Endometrium (tissue), 2 donors: ENCODE results near the gene PLCXD1.
A peak's percentile ranks its signal among the peaks of the same experiment; 100 is the strongest.
"Not testable (repeated sequence)": the region's sequence is repeated elsewhere in the genome, so short reads cannot be mapped to it uniquely, and the experiment has no call there.

Experiments used
- FAIRE-seq: peaks from 2 replicates; lab custom pipeline; 2012; peaks lifted over from hg19 to GRCh38; lab: Jason Lieb, UNC
- donor health status: control.
- donor health status: control.

Gene PLCXD1, protein sequence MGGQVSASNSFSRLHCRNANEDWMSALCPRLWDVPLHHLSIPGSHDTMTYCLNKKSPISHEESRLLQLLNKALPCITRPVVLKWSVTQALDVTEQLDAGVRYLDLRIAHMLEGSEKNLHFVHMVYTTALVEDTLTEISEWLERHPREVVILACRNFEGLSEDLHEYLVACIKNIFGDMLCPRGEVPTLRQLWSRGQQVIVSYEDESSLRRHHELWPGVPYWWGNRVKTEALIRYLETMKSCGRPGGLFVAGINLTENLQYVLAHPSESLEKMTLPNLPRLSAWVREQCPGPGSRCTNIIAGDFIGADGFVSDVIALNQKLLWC

DNA sequence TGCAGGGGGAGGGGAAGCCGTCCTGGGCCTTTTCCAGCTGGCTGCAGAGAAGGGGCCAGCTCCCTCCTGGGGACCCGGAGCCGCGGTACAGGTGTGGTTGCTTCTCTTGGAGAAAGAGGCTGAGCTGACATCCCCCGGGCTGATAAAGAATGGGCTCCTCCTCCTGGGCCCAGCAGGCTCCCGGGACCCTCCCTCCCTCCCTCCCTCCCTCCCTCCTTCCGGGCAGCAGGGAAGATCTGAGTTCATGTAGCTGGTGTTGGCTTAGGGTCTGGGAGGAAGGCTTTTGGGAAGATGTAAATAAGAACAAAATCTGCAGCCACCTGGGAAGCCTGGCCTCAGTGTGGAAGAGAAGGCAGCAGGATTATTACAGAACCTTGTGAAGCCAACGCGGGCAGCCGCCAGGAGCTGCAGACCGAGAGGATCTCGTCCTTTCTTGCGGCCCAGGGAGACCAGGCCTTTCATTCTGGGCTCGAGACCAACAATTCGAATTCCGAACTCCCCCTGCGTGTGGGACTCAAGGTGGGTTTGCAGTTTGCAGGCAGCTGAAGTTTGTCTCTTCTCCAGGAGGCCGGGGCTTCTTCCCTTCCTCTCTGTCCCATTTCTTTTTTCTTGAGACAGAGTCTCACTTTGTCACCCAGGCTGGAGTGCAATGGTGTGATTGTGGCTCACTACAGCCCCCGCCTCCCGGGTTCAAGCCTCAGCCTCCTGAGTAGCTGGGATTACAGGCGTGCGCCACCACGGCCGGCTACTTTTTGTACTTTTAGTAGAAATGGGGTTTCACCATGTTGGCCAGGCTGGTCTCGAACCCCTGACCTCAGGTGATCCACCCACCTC lies at the start of gene PLCXD1:
TSS of gene PLCXD1 (plus strand) at position 216 of the 834 bp plus-strand sequence. CDS start 2,807 bp downstream, outside the sequence.
- no peak for FAIRE-seq

DNA sequence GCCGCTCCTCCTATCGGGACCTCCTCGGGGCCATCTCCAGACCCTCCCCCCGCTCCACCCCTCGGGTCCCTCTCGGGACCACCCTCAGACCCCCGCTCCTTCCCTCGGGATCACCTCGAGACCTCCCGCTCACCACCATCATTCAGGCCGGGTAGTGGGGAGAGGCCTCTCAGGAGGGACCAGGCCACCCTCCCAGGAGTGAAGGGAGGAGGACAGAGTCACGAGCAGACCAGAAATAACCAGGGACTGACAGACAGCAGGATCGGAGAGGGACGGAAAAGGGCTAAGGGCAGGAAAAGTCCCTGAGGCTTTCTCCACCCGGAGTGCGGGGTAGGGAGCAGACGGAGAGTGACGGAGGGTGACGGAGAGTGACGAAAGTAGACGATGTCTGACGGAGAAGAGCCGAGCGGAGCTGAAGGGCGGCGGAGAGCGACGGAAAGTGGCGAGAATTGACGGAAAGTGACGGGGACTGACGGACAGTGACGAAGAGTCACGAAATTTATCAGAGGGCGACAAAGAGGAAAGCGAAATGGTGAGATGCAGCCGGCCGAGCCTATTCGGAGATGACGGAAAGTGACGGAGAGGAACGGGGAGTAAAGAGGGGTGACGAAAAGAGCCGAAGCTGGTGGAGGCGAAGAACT lies 49.4 kb upstream of the PLCXD1 start:
- peak; percentile 99 for FAIRE-seq

DNA sequence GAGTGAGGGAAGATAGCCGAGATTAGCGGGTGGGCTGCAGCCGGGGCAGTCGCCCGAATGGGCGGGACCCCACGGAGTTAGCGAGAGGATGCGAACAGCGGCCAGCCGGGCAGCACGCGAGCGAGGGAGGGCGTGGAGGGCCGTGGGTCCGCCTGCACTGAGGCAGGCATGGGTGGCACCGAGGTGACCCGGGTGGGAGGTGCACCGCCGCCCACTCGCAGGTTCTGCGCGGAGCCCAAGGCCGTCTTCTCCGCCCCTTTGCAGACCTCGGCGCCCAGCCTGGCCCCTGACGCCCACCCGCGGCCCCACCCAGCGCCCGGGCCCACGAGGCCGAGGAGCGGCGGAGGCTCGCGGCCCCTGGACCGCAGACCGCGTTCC lies 48.9 kb upstream of the PLCXD1 start:
- not testable (repeated sequence) for FAIRE-seq

DNA sequence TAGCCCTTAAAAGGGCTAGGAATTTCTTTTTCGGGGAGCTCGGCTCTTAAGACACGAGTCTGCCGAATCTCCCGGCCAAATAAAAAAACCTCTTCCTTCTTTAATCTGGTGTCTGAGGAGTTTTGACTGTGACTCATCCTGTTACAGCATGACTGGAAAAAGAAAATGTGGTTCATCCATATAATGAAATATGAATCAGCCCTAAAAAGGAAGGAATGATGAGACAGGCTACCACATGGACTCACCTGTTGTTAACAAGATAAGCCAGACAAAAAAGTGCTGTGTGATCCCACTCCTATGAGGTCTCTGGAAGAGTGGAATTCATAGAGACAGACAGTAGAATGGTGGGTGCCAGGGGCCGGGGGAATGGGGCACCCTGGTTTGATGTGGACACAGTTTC lies 45.0 kb upstream of the PLCXD1 start:
- not testable (repeated sequence) for FAIRE-seq

DNA sequence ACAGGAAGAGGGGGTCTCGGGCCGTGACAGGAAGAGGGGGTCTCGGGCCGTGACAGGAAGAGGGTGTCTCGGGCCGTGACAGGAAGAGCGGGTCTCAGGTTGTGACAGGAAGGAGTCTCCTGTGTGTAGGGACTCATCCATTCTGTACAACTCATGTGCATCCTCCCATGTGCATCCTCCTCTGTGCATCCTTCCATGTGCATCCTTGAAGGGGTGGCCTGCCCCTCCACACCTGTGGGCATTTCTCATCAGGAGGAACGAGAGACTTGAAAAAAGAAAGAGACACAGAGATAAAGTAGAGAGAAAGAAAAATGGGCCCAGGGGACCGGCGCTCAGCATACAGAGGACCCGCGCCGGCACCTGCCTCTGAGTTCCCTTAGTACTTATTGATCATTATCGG lies 30.2 kb upstream of the PLCXD1 start:
- FAIRE-seq, result no peak

DNA sequence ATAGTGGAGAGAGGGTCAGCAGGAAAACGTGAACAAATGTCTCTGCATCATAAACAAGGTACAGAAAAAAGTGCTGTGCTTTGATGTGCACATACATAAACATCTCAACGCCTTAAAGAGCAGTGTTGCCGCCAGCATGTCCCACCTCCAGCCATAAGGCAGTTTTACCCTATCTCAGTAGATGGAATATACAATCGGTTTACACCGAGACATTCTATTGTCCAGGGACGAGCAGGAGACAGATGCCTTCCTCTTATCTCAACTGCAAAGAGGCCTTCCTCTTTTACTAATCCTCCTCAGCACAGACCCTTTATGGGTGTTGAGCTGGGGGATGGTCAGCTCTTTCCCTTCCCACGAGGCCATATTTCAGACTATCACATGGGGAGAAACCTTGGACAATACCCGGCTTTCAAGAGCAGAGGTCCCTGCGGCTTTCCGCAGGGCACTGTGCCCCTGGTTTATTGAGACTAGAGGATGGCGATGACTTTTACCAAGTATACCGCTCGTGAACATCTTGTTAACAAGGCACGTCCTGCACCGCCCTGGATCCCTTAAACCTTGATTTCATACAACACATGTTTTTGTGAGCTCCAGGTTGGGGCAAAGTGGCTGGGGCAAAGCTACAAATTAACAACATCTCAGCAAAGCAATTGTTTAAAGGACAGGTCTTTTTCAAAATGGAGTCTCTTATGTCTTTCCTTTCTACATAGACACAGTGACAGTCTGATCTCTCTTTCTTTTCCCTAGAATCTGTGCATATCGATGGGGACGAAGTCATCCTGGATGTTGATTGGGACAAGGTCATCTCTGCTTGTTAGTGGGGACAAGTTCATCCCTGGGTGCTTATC lies 29.6 kb upstream of the PLCXD1 start:
- FAIRE-seq, result not testable (repeated sequence)

DNA sequence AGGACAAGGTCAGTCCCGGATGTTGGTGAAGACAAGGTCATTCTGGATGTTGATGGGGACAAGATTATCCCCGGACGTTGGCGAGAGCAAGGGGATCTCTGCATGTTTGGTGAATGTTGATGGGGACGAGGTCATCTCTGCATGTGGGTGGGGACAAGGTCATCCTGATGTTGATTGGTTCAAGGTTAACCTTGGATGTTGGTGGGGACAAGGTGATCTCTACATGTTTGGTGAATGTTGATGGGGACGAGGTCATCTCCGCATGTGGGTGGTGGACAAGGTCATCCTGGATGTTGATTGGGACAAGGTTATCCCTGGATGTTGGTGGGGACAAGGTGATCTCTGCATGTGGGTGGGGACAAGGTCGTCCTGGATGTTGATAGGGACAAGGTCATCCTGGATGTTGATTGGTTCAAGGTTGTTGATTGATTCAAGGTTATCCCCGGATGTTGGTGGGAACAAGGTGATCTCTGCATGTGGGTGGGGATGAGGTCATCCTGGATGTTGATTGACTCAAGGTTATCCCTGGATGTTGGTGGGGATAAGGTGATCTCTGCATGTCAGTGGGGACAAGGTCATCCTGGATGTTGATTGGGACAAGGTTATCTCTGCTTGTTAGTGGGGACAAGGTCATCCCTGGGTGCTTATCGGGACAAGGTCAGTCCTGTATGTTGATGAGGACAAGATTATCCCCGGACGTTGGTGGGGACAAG lies 28.8 kb upstream of the PLCXD1 start:
- FAIRE-seq, result no peak

DNA sequence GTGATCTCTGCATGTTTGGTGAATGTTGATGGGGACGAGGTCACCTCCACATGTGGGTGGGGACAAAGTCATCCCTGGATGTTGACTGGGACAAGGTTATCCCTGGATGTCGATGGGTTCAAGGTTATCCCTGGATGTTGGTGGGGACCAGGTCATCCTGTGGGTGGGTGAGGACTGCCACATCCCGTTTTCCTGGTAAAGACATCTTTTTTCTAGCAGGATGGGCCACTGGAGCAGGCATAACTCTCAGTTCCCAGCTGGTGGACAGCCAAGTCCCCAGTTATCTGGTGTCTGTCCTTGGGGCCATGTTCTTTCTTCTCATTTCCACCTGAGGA lies 28.3 kb upstream of the PLCXD1 start:
- no peak for FAIRE-seq

DNA sequence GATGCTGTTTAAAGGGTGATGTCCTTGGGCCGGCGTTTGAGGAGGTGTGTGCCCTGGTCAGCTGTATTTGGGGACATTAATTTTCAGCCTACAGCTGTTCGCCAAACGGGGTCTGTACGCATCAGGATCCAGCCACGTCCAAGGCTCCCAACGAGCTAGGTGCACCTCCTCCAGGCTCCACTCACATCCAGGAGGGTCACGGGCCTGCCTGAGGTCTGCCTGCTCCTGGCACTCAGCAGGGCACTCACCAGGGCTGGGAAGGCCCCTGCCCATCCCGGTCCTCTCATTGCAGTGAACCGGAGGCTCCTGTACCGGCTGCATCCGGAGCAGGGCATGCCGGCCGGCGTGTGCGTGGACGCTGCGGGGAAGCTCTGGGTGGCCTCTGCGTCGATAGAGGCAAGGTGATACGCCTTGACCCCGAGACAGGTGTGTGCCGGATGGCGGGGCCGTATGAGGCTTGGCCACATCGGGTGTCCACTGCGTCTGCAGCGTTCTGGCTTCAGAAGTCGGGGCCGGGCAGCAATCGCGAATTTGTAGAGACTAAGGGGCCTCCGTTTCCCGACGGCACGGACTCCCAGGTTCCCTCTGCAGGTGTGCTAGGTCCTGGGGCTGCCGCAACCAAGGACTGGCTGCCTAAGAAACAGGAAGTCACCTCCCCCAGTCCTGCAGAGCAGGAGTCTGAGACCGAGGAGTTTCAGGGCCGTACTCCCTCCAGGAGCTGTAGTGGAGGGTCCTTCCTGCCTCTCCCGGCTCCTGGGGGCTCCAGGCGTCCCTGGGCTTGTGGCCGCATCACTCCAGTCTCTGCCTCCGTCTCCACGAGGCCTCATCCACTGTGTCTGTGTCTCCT lies 27.5 kb upstream of the PLCXD1 start:
- FAIRE-seq, result no peak

DNA sequence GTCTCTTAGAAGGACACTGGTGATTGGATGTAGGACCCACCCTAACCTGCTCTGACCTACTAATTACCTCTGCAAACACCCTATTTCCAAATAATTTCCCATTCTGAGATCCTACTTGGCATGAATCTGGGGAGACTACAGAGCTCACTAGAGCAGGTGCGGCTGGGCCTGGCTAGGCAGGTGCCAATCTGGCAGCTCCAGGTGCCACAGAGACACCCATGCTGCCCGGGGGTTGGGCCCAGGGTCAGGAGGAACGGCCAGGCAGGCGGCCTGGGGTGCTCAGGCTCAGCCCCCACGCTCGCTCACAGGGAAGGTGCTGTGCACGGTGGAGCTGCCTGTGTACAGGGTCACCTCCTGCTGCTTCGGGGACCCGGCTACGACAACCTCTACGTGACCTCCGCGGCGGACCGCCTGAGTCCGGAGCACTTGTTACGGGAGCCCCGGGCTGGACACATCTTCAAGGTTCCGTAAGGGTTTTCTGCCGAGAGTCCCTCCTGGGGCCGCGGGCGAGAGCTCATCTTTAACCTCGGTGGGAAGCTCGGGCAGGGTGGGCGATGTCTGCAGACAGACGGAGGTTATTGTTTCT lies 26.5 kb upstream of the PLCXD1 start:
- no peak for FAIRE-seq

DNA sequence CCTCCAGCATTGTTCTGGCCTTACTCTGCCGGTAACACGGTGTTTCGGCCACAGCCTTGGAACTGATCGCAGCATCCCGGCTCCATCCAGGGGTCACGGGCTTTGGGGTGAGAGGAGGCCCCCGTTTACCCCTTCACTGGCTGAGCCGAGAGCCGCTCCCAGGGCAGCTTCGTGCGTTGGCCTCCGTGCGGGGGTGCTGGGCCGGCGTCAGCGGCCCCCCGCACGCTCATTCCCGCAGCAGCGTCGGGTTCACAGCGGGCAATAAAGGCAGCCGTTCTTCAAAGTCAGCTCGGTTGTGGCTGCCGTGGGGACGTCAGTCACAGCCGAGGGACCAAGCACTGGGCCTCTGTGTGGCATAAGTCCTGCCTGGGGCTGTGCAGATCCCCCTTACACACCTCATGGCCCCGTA lies 25.3 kb upstream of the PLCXD1 start:
- no peak for FAIRE-seq

DNA sequence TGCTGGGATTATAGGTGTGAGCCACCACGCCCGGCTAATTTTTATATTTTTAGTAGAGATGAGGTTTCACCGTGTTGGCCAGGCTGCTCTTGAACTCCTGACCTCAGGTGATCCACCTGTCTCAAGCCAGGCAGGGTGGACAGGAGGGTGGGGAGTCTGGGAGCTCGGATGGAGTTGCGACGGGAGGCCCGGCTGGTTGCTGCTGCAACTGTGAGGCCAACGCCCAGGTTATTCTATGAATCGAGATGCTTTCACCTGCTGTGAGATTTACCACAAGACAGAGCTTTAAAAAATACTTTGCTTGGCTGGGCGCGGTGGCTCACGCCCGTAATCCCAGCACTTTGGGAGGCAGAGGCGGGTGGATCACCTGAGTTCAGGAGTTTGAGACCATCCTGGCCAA lies 24.1 kb upstream of the PLCXD1 start:
- FAIRE-seq, result not testable (repeated sequence)

DNA sequence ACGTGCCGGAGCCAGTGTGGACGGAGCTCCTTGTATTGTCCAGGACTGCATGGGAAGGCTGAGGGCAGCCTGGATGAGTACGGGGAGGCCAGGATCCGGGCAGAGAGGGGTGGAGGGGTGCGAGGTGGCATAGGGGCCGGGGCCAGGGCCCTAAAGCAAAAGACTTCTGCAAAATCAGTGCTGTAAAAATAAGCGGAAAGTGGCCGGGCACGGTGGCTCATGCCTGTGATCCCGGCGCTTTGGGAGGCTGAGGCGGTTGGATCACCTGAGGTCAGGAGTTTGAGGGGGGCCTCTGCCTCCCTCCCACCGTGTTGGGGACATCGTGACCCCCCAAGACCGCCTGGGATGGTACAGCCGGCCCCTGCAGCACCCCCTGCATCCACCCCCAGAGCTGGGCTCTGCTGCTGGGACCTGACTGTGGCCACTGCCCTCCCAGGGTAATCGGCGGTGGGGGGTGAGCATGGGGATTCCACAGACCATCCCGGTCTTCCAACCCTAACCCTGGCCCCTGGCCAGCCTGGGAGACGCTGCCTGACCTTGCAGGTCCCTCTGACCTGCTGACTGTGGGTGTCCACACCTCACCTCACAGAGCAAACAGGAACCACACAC lies 23.4 kb upstream of the PLCXD1 start:
- FAIRE-seq, result no peak

DNA sequence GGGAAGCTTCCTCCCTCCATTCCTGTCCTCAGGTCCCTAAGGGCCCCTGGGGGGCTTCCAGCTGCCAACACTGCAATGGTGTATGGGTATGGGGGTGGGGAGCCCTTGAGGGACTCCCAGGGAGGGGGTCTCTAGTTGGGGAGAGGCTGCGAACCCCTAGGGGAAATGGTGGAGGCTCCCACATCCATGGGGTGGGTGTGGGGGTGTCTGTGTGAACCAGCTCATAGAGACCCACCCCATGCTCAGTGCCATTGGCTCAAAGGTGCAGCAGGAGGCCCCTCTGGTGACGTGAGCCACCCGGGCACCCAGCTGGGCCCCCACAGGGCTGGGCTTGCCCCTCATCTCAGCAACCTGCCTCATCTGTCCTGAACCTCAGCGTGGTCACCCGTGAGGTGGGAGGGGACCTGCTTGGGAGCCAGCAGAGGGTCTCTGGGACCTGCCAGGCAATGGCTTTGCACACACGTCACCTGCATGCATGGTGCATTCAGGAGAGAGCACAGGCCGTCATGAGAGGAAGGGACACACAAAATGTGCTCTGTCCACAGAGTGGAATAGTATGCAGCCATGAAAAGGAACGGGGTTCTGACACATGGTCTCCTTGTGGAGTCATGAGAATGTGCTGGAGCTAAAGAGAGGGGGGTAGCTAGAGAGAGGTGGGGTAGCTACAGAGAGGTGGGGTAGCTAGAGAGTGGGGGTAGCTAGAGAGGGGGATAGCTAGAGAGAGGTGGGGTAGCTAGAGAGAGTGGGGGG lies 22.7 kb upstream of the PLCXD1 start:
- no peak for FAIRE-seq

DNA sequence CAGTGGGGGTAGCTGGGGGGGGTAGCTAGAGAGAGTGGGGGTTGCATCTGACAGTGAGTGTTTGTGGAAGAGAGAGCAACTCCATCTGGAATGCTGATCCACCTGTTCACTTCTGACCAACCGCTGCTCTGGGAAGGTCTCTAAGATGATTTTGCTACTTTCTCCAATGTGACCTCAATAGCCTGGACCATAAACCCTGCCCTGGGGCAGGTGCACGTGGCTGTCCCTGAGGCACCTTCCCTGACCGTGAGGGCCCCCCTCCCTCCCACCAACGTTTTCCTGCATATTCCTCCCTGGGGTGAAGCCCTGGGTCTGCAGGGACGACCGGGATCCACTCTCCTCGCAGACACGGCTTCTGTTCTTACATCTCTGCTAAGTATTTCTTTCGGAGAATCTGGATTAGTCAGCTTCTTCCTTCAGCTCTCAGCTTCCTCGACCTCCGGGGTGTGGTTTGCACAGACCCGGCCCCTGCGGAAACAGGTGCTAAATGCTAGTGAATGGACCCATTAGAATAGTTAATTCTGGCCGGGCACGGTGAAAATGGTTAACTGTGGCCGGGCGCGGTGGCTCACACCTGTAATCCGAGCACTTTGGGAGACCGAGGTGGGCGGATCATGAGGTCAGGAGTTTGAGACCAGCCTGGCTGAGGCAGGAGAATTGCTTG lies 21.4 kb upstream of the PLCXD1 start:
- no peak for FAIRE-seq

DNA sequence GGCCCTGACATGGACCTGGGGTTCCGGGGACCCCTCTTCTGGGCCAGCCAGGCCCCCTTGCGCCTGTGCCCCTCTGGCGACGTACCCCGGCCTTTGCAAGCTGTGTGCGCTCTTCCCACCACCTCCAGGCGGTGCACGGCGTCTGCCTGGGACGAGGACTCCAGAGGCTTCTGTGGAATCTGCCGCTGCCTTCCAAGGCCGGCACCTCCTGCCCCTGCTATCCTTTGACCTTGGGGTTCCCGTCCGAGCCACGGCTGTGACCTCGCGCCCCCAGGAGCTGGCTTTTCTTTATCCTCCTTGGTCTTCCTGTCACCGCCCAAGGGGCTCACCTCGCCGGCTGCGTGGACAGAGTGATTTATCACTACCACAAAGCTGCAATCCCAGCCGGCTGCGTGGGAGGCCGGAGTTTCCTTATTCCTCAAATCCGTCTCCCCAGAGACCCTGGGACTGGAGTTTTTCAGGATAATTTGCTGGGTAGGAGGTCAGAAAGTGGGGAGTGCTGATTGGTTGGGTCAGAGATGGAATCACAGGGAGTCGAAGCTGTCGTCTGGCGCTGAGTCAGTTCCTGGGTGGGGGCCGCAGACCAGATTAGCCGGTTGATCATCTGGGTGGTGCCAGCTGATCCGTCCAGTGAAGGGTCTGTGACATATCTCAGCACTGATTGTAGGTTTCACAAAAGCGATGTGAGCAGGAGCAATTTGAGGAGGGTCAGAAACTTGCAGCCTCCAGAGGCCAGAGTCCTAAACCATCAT lies 19.8 kb upstream of the PLCXD1 start:
- FAIRE-seq, result no peak

DNA sequence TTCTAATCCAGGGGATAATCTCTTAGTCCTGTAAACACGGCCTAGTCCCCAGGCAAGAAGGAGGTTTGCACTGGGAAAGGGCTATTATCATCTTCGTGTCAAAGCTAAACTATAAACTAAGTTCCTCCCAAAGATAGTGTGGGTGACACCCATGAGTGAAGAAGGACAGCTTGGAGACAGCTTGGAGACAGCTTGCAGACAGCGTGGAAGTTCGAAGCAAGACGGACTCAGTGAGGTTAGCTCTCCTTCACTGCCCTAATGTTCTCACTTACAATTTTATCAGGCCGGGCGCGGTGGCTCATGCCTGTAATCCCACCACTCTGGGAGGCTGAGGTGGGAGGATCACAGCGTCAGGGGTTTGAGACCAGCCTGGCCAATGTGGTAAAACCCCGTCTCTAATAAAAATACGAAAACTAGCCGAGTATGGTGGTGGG lies 19.2 kb upstream of the PLCXD1 start:
- no peak for FAIRE-seq
